ENCODE results near the gene ACOX3.

Gene ACOX3

DNA sequence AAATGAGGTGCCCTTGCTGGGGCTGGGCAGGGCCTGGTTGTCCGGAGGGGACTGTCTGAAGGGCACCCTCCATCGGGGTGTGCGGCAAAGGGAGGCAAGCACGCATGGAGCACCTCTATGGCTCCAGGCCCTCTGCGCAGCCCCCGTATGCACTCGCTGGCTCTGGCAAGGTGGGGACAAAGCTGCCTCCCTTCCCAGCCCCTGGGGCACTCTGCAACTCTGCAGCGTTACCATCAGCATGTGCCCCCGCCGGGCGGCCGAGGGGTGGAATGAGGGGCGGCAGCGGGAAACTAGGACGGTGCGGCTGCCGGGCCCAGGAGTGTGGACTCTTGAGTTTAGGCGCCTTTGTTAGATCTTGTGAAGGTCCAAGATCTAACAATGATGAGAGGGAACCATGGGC, 26.5 kb upstream of the ACOX3 start:
- no peak for DNase-seq

DNA sequence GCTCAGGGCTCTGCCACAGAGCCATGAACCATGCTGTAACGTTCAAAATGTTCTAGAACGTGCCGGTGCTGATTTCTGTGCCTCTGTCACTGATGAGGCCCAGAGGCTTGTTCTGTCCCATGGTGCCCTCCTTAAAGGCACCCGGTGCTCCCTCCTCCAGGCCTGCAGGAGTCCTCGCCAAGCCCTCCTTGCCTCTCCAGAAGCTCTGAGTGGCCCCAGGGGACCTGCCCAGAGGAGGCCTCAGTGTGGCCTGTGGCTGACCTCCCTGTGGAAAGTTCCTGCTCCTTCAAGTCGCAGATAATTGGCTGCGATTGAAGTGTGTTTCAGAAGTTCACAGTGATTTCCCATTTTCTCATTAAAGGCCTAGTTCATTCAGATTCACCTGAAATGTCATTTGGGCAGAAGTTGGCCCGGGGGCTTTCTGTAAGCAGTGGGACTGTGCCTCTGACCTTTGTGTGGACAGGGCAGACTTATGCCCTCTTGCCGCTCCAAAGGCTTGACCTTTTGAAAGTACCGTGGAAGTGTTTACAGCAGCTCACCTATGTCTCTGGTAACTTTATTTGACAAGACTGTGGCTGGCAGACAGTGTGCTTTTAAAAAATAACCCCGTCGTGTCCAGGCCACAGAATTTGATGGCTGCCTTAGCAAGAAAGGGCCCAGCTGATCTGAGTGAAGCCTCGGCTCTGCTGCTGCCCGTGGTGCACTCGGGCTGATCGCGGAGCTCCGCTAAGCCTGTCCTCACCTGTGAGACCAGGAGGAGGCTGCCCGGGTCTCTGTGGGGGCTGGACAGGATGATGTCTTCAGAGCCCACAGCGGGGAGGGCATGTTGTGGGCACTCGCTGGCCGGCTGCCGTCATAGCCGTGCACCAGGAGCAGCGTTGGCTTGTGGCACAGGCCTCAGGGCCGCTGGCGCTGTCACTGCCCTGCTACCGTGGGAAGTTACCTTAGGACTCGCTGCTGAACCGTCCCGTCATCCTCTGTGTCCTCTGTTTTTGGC, 25.4 kb upstream of the ACOX3 start:
- DNase-seq: no peak

DNA sequence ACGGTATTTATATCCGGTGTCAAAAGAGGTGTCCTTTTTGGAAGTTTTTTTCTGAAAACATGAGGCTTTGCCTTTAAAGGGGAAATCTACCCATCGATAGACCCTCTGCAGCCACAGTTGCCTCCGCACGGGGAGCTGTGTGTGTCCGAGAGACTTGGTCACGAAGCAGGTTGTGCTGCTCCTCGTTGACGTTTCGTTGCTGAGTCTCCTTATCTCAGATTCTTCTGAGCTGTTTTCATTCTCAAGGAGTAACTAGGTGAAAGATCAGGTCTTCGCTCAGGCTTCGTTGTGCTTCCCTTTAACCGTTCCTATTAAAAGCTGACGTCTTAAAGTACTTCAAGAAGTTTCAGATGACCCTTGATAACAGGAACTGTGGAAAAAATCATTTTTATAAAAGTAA, 23.9 kb upstream of the ACOX3 start:
- no peak for DNase-seq

DNA sequence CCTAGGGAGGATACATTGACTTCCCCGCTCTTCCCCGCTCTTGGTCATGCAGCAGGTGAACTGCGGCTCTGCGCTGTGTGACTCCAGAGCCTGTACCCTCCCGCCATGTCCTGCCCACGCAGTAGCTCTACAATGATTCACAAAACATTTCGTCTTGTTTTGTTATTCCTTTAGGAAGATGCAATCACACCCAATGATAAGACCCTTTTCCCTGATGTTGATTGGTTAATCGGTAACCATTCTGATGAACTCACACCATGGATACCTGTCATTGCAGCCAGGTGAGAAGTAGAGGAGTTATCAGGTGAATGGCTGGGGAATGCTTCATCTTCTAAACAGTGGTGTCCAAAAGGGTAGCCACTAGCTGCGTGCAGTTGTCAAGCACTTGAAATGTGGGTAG, 23.3 kb upstream of the ACOX3 start:
- DNase-seq: no peak

DNA sequence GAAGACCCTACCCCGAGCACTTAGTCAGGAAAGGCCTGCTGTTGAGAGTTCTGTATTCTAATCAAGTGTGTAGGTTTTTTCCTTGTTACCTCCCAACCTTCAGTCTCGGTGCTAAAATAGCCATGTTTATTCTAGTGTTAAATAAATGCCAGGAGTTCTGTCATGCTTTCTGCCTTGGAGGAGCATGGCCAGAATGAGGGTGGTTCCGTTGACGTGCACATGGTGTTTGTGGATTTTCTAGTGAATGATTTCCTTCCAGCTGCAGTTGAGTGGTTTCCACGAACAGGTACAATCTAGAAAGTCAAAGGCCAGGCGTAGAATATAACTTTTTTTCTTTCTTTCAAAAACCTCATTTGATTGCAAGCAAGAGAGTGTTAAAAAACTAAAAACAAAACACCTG, 21.1 kb upstream of the ACOX3 start:
- no peak for DNase-seq

DNA sequence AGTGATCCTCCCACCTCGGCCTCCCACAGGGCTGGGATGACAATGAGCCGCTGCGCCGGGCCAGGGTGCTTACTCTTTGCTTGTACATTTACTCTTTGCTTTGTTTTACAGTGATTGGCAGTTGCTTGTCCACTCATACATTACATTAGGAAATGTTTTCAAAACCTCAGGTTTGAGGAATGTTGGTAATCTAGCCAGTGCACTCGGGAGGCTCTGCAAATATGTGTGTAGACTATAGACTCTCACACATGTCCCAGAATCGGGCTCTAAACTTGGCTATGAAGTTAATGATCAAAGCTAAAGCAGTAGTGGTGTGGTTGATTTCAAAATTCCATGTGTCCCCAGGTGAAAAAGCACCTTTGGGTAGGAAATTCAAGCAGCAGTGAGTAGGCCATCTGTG, 20.6 kb upstream of the ACOX3 start:
- no peak for DNase-seq

DNA sequence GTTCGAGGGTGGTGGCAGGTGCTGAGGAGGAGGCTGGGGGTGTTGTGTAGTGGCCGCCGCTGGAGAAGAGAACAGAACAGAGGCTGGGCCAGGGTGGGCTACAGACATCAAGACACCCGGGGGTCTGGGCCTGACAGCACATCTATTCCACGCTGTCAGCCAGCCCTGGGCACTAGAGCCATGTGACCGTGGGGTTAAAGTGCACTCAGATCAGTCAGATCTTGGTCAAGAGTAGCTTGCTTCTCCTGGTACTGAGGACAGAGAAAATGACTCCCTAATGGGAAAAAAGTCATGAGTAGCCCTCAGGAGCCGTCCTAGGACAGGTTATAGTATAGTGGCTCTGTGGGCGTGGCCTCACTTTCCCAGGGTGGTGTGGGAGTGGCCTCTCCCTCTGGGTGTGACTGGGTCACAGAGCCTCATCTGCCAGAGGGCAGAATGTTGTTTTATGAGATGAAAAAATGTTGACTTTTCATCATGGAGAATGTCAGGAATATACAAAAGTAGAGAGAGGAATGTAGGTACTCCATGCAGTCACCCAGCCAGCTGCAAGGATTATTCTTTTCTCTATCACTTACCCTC, 19.4 kb upstream of the ACOX3 start:
- no peak for DNase-seq

DNA sequence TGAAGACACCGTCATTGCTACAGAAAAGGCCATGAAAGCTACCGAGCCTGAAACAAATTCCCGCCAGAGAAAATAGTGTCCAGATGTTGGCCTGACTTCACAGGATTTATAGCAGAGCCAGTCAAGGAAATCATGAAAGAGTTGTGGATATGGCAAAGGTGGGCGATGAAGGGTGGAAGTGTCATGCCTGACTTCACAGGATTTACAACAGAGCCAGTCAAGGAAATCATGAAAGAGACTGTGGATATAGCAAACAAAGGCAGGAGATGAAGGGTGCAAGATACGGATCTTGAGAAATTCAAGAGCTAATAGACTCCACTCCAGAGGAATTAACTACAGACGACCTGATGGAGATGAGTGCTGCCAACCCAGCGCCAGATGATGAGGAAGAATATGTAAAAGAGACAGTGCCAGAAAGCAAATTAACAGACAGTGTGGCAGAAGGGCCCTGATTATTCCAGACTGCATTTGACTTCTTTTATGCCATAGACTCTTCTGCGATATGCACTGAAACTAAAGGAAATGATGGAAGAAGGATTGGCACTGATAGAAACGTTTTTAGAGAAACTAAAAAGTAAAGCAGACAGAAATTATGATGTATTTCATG, 17.2 kb upstream of the ACOX3 start:
- DNase-seq: no peak

DNA sequence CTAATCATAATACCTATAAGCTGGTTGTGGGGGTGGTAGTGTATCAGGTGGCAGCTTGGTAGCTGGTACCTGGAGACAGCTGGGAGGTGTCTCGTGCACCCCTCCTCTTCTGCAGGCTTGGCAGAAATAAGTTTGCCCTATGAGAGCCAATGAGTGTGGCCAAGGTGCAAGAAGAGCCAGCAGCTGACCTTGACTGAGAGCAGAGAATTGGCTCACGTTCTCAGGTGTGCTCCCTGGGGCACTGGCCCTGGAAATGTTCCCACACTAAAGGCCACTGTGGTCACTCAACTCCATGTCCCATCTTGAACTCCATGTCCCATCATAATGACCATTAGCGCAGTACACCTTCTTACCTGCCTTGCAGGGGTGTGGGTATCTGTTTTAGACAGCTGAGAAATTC, 13.4 kb upstream of the ACOX3 start:
- no peak for DNase-seq

DNA sequence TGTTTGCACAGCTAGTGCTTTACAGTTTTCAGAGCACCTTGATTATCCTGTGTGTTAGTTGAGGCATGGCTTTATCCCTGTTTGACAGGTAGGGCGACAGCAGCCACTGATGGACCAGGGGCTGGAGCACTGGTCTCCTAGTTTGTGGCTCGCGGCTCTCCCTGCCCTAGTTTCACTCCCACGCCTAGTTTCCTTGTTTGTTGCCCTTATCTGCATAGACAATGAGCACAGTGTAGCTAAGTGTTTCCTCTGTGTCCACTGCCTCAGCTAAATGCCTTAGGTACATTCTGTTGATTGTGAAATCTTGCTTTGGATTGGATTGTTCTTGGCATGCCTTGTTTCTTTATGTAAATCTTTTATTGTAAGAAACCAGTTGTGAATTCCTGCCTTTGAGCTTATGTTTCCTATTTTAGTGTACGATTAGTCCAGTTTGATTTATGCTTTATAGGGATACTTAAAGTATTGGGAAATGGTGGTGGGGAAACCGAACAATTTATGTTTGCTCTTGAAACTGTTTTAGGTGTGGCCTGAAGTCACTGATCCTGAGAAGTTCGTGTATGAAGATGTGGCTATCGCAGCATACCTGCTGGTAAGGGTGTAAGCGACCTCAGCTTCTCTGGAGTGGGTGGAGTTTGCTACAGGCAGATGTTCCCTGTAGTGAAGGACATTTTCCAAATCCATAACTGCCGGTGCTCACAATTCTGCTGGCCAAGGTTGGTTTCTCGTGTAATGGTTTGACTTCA, 11.1 kb upstream of the ACOX3 start:
- no peak for DNase-seq

DNA sequence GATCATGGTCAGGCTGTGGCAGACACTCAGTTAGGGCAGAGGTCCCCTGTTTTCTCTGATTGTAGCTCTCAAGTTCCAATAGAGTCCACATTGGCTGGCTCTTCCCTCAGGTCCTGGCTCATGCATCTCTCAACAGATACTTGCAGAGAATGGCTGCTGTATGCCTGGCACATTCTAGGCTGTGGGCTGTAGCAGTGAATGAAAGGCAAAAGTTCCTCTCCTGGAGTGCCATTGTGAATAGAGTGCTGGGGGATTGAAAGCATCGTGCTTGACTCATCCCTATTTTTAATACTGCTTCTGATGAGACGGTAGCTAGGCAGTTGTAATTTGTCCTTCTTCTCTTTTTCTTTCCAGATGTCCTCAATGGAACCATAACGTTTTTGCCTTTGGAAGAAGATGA, 5.6 kb upstream of the ACOX3 start:
- DNase-seq: no peak

DNA sequence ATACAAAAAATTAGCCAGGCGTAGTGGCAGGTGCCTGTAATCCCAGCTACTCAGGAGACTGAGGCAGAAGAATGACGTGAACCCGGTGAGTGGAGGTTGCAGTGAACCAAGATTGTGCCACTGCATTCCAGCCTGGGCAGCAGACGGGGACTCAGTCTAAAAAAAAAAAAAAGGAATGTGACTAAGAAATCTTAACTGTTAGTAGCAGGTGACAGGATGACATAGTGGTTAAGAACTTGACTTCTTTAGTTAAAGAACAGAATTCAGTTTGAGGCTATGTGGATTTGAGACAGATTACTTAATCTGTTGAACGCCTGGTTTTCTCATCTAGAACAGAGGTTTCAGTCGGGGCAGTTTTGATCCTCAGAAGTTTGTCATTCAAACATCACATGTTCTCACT, 3.3 kb upstream of the ACOX3 start:
- DNase-seq: no peak

DNA sequence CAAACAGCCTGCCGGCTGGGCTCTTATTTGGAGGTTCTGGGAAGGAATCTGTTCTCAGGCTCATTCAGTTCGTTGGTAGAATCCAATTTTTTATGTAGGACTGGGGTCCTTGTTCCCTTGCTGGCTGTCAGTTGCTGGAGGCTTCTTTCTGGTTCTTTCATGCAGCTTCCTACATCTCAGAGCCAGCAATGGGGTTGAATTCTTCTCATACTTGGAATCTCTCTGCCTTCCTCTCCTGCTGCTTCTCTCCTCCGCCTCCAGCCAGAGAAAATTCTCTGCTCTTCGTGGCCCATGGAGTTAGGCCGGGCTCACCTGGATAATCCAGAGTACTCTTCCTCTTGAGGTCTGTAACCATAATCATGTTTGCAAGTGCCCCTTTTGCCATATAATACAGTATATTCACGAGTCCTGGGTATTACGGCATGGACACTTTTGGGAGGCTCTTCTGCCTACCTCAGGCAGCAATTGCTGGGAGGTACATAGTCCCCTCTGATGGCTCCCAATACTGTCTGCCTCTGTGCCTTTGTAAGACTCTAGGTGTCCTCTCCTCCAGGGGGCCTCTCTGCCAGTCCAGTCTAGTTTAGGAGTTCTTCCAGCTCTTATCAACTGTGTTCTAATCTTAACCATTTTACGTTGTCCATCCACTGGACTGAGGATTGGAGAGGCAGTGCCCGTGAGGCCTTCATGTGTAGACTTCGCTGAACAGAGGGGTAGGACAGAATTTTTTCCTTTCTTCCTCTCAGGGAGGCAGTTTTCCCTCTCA, 2.3 kb upstream of the ACOX3 start:
- DNase-seq: no peak

DNA sequence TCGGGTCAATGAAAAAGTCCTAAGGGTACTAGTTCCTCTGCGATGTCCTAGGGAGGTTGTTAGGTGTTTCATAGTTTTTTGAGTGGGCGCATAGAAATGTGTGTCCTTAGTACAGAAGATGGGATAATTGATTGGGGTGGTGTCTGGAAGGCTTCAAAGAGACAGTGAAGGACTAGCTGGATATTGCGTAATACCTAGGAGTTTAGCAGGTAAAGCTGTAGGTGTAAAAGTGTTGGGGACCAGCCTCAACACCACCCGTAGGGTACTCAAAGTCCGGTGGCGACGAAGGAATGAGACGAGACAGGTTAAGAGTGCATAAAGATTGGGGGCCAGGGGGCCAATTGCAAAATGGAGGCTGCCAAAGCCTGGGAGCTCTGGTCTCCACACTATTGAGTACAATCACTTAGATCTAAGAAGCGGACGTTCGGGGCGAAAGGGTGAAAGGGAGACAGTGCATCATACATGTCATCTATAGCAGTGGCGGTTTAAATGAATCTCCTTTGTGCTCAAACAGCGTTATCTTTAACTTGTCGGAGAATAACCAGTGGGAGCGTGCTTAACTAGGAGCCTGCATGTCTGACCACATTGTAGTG, 1.1 kb upstream of the ACOX3 start:
- DNase-seq: no peak

DNA sequence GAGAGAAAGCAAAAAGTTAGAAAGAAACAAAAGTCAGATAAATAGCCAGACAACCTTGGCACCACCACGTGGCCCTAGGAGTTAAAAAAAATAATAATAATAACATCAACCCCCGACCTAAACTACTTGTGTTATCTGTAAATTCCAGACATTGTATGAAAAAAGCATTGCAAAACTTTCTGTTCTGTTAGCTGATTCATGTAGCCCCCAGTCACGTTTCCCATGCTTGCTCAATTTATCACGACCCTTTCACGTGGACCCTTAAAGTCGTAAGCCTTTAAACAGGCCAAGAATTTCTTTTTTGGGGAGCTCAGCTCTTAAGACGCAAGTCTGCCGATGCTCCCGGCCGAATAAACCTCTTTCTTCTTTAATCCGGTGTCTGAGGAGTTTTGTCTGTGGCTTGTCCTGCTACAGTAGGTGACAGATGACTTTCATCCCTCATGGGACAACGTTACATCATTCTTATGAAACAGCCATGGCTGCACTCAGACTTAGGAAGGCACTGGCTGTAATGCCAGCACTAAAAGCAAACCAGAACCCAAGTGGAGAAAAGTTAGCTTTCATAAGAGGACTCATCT, 520 bp downstream of the ACOX3 start:
- no peak for DNase-seq

DNA sequence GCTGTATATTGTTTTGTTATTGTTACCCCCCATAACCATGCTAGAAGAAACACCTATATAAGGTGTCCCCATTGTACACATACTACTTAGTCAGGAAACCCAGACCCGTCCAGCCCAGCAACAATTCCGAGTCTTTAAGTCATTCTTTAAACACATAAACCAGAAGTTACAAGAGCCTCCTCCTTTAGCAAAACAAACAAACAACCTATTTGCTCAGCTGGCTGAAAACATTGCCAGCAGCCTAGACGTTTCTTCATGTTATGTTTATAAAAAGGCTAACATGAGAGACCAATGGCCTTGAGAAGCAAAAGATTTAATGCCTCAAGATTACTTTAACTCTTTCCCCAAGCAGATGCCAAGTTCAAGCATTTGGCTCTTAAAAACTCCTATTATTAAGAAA, 1.4 kb downstream of the ACOX3 start:
- DNase-seq: no peak

DNA sequence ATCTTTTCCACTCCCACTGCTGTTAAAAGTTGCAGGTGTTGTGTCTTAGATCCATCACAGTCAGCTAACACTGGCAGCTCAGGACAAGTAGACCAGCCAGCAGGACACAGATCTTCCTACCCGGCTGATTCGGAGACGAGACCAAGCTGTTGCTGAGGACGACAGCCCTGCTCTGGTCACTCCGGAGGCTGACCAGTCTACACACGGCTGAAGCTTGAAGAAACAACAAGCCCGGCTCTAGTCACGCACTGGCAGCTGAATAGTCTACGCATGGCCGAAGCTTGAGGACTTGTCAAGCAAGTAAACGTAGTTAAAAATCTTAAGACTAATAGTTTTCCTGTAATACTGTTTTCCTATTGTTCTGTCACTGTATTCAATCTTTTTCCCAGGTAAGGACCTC, 1.8 kb downstream of the ACOX3 start:
- no peak for DNase-seq

DNA sequence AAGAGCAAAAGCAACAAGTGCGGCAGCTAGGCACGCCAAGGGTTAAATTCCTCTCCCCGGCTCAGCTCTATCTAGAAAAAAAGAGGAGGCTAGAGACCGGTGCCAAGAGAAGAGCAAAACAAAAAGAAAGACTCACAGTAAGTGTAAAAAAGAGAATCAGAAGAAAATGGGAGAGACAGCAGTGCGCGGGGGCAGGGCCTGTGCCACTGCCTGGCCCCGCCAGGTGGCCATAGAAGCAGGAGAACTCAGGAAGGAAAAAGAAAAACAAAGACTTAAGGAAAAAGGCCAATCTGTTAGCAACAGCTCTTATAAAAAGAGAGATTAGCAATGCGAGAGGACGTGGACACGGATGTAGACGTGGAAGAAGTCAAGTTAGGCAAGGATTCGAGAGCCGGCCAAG, 3.2 kb downstream of the ACOX3 start:
- no peak for DNase-seq

DNA sequence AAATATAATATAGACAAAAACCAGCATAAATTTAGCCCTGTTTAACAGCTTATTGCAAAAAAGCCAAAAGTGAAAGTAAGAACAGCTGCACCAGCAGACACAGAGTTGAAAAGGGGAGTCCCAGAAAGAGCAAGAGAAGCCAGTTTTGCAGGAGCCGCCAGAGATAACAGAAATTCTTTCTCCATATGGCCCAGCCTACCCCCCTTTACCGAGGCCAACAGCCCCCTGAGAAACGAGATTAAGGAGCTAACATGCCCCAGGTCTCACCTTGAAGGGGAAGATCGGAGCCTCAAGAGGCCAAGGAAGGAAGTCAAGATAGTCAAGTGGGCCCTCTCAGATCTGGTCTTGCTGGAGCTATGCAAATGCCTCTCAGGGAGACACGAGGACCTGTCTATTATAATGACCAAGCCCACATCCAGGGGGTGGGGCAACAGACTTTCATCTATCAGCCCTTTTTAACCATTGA, 4.8 kb downstream of the ACOX3 start:
- DNase-seq: peak; percentile 41

DNA sequence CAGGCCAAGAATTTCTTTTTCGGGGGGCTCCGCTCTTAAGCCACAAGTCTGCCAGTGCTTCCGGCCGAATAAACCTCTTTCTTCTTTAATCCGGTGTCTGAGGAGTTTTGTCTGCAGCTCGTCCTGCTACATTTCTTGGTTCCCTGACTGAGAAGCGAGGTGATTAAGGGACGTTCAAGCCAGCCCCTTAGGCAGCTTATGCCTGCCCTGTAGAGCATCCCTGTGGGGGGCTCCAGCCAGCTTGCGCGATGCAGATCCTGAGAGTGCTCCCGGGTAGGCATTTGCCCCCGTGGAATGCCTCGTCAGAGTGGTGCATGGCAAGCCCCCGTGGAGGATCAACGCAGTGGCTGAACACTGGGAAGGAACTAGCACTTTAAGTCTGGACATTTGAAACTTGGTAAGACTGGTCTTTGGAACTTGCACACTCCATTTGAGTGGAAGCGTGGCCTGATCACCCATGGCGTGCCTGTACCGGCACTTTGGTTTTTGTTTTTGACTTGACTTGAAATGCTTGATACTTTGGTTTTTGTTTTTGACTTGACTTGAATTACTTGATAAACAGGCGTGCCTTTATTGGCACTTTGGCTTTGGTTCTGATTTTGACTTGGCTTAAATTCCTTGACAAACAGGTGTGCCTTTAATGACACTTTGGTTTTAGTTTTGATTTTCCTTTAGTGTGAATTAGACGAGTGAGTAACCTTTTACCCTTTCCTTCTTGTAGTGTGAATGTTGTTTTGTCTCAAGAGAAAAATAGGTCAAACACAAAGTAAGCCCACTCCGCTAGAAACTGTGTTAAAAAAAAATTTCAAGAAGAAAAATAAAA, 6.1 kb downstream of the ACOX3 start:
- no peak for DNase-seq

DNA sequence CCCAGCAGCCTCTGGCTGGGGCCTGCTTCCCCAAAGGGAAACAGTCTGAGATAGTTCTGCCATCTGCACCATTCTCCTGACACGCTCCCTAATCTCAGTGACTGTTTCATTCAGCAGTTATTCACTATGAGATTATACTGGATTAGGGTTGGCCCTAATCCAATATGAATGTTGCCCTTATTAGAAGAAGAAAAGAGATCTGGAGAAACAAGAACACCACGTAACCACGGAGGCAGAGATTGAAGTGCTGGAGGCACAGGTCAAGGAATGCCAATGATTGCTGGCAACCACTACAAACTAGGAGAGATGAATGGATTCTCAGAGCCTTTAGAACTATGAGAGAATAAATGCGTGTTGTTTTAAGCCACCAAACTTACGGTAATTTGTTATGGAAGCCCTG, 7.4 kb downstream of the ACOX3 start:
- no peak for DNase-seq
